WTC11 (cell line): ENCODE measurements around the gene TFF1. TPM values are rescaled to one million over a fixed set of nuclear protein-coding genes. Genes with fewer than 3 reads are reported as not detected.

Source experiments
- ATAC-seq: fragments of 200-7000 bp; cut with Tn5 transposase; 2 replicates; pipeline ENCODE4 v1.10.0; 2021; ENCODE audit warnings: mild to moderate bottlenecking, moderate library complexity
- CTCF ChIA-PET: fragments of 300-600 bp; sonication (Branson Sonifier 250); formaldehyde crosslinking; loops from one replicate; lab custom pipeline; 2021; ENCODE audit warnings: antibody characterized with exemption; lab: Charles Lee
- POLR2A ChIA-PET: fragments of 350-600 bp; sonication (Branson Sonifier 250); formaldehyde crosslinking; loops from one replicate; lab custom pipeline; 2021; ENCODE audit warnings: antibody characterized with exemption; lab: Charles Lee
- DNase-seq: peaks from one replicate; pipeline ENCODE4 v3.0.0; 2021; ENCODE audit warnings: low spot score
- H3K27ac Mint-ChIP-seq: 2 replicates; pipeline ENCODE4 v1.8.0; 2021; ENCODE audit warnings: mixed read lengths
- H3K27me3 Mint-ChIP-seq: 2 replicates; pipeline ENCODE4 v1.8.0; 2021; ENCODE audit warnings: low read depth, mild to moderate bottlenecking, moderate library complexity, mixed read lengths
- H3K36me3 Mint-ChIP-seq: 2 replicates; pipeline ENCODE4 v1.8.0; 2021; ENCODE audit warnings: mixed read lengths
- H3K4me1 Mint-ChIP-seq: 2 replicates; pipeline ENCODE4 v1.8.0; 2022; ENCODE audit warnings: mixed read lengths
- H3K4me3 Mint-ChIP-seq: 2 replicates; pipeline ENCODE4 v1.8.0; 2021; ENCODE audit warnings: mild to moderate bottlenecking, moderate library complexity, mixed read lengths
- H3K9me3 Mint-ChIP-seq: 2 replicates; pipeline ENCODE4 v1.8.0; 2021; ENCODE audit warnings: mixed read lengths
- CBFB ChIP-seq: sonication (generic); formaldehyde crosslinking; IDR thresholded peaks from 2 replicates; pipeline ENCODE4 v1.8.1; 2022; ENCODE audit warnings: mild to moderate bottlenecking, low read depth, missing genetic modification reagents
- CREM ChIP-seq: sonication (generic); formaldehyde crosslinking; IDR thresholded peaks from 2 replicates; pipeline ENCODE4 v1.8.1; 2022; ENCODE audit warnings: mild to moderate bottlenecking, missing genetic modification reagents, moderate library complexity
- ESRRA ChIP-seq: sonication (generic); formaldehyde crosslinking; IDR thresholded peaks from 2 replicates; pipeline ENCODE4 v1.8.1; 2022; ENCODE audit warnings: mild to moderate bottlenecking, missing genetic modification reagents, borderline replicate concordance
- NFATC4 ChIP-seq: fragments of 250-450 bp; sonication (Bioruptor Pico); IDR thresholded peaks from 2 replicates; pipeline ENCODE4 v1.9.0; 2021; ENCODE audit warnings: mild to moderate bottlenecking
- NR1H2 ChIP-seq: sonication (generic); formaldehyde crosslinking; IDR thresholded peaks from 2 replicates; pipeline ENCODE4 v1.9.0; 2021; ENCODE audit warnings: mild to moderate bottlenecking, moderate library complexity, missing genetic modification reagents
- OVOL2 ChIP-seq: fragments of 250-450 bp; sonication (Bioruptor Pico); IDR thresholded peaks from 2 replicates; pipeline ENCODE4 v1.9.0; 2021; ENCODE audit warnings: mild to moderate bottlenecking, borderline replicate concordance
- RELA ChIP-seq: sonication (generic); formaldehyde crosslinking; IDR thresholded peaks from 2 replicates; pipeline ENCODE4 v1.8.1; 2022; ENCODE audit warnings: missing genetic modification reagents, mild to moderate bottlenecking, borderline replicate concordance
- SMAD3 ChIP-seq: sonication (generic); formaldehyde crosslinking; IDR thresholded peaks from 2 replicates; pipeline ENCODE4 v1.8.0; 2022; ENCODE audit warnings: missing genetic modification reagents, mild to moderate bottlenecking, borderline replicate concordance
- TEAD1 ChIP-seq: sonication (generic); formaldehyde crosslinking; IDR thresholded peaks from 2 replicates; pipeline ENCODE4 v1.8.0; 2022; ENCODE audit warnings: mild to moderate bottlenecking, missing genetic modification reagents
- ZNF232 ChIP-seq: sonication (generic); formaldehyde crosslinking; IDR thresholded peaks from 2 replicates; pipeline ENCODE4 v1.8.0; 2022; ENCODE audit warnings: mild to moderate bottlenecking, missing genetic modification reagents
- ZNF416 ChIP-seq: fragments of 250-450 bp; sonication (Bioruptor Pico); IDR thresholded peaks from 2 replicates; pipeline ENCODE4 v1.9.0; 2021; ENCODE audit warnings: mild to moderate bottlenecking, inconsistent platforms
- ZNF423 ChIP-seq: fragments of 250-450 bp; sonication (Bioruptor Pico); IDR thresholded peaks from 2 replicates; pipeline ENCODE4 v2.1.2; 2022; ENCODE audit warnings: mild to moderate bottlenecking, moderate library complexity
- total RNA-seq: library from RNA; stranded (reverse); gene quantifications from 3 replicates; pipeline ENCODE4 v1.2.3, GENCODE V29; 2021
- TF ChIP-seq, protein P1 (sequence below): sonication (generic); formaldehyde crosslinking; IDR thresholded peaks from 2 replicates; pipeline ENCODE4 v1.8.0; 2022; ENCODE audit warnings: missing genetic modification reagents
- TF ChIP-seq, protein P2 (sequence below): sonication (generic); formaldehyde crosslinking; conservative IDR thresholded peaks from 2 replicates; pipeline ENCODE4 v1.8.1; 2022; ENCODE audit warnings: mild to moderate bottlenecking, missing genetic modification reagents
- TF ChIP-seq, protein P3 (sequence below): sonication (generic); formaldehyde crosslinking; IDR thresholded peaks from 2 replicates; pipeline ENCODE4 v1.8.0; 2022; ENCODE audit warnings: mild to moderate bottlenecking, missing genetic modification reagents
- TF ChIP-seq, protein P4 (sequence below): sonication (generic); formaldehyde crosslinking; conservative IDR thresholded peaks from 2 replicates; pipeline ENCODE4 v1.8.1; 2023; ENCODE audit warnings: mild to moderate bottlenecking, low read depth, missing genetic modification reagents, moderate library complexity
- TF ChIP-seq, protein P5 (sequence below): sonication (generic); formaldehyde crosslinking; IDR thresholded peaks from 2 replicates; pipeline ENCODE4 v1.8.1; 2023; ENCODE audit warnings: mild to moderate bottlenecking, missing genetic modification reagents, moderate library complexity
- TF ChIP-seq, protein P6 (sequence below): fragments of 250-450 bp; sonication (Bioruptor Pico); IDR thresholded peaks from 2 replicates; pipeline ENCODE4 v1.9.0; 2021; ENCODE audit warnings: mild to moderate bottlenecking

The TFF1 gene
- total RNA-seq, 1 experiment from 2014 or later, result 0.81 TPM

DNA sequence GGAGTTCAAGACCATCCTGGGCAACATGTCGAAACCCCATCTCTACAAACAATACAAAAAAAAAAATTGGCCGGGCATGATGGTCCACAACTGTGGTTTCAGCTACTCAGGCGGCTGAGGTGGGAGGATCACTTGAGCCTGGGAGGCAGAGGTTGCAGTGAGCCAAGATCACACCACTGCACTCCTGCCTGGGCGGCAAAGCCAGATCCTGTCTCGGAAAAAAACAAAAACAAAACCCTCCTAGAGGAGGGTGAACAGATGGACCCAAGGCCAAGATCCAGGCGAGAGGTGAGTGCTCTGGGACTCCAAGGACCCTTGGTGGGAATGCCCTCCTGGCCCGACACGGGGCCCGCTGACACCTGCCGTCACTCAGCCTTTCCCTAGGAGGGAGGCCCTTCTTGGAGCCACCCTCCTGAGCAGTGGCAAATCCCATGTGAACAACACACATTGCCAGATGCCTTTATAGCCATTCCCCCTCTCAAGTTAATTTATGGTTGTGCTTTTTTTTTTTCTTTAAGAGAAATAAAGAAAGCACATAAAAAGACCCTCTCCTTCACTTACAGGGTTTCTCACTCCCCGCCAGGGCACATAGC is 15.9 kb downstream of the TFF1 start (continued):
- TF ChIP-seq, protein P1, sequence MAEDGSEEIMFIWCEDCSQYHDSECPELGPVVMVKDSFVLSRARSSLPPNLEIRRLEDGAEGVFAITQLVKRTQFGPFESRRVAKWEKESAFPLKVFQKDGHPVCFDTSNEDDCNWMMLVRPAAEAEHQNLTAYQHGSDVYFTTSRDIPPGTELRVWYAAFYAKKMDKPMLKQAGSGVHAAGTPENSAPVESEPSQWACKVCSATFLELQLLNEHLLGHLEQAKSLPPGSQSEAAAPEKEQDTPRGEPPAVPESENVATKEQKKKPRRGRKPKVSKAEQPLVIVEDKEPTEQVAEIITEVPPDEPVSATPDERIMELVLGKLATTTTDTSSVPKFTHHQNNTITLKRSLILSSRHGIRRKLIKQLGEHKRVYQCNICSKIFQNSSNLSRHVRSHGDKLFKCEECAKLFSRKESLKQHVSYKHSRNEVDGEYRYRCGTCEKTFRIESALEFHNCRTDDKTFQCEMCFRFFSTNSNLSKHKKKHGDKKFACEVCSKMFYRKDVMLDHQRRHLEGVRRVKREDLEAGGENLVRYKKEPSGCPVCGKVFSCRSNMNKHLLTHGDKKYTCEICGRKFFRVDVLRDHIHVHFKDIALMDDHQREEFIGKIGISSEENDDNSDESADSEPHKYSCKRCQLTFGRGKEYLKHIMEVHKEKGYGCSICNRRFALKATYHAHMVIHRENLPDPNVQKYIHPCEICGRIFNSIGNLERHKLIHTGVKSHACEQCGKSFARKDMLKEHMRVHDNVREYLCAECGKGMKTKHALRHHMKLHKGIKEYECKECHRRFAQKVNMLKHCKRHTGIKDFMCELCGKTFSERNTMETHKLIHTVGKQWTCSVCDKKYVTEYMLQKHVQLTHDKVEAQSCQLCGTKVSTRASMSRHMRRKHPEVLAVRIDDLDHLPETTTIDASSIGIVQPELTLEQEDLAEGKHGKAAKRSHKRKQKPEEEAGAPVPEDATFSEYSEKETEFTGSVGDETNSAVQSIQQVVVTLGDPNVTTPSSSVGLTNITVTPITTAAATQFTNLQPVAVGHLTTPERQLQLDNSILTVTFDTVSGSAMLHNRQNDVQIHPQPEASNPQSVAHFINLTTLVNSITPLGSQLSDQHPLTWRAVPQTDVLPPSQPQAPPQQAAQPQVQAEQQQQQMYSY (CRISPR knock-in tag), result no peak
- TF ChIP-seq CREM (CRISPR knock-in tag), result no peak
- TF ChIP-seq NFATC4, result no peak
- TF ChIP-seq ZNF232 (CRISPR knock-in tag), result no peak
- no peak for TF ChIP-seq TEAD1 (CRISPR knock-in tag)
- no peak for TF ChIP-seq ZNF423 (CRISPR knock-in tag)
- TF ChIP-seq, protein P2, sequence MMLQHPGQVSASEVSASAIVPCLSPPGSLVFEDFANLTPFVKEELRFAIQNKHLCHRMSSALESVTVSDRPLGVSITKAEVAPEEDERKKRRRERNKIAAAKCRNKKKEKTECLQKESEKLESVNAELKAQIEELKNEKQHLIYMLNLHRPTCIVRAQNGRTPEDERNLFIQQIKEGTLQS (CRISPR knock-in tag), result no peak
- no peak for TF ChIP-seq ZNF416 (CRISPR knock-in tag)

DNA sequence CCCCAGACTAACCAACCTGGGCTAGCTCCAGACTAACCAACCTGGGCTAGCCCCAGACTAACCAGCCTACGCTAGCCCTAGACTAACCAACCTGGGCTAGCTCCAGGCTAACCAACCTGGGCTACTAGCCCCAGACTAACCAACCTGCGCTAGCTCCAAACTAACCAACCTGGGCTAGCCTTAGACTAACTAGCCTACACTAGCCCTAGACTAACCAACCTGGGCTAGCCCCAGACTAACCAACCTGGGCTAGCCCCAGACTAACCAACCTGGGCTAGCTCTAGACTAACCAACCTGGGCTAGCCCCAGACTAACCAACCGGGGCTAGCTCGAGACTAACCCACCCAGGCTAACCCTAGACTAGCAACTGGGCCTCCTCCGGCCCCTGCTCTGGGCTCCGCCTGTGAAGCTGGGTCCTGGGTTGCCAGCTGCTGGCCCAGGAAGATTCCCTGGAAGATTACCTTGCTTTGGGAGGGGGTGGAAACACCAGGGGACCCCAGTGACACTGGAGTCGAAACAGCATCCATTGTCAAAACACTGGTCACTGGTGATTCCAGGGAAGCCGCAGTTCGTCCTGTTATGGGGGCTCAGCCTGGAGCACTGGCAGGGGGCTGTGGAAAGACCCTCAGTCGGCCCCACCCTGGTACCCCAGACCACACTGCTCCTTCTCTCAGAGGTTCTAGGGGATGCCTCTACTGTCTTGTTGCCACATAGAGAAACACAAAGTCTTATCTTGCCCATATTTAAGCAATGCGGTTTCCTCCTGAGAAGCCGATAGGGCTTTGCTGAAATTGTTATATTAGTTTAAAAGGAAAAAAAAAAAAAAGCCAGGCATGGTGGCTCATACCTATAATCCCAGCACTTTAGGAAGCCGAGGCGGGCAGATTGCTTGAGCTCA is 16.7 kb downstream of the TFF1 start:
- H3K27me3 Mint-ChIP-seq, result no peaks in the 10 kb centered on the region; the same call in 1 of the 2 replicates
- no peak overlapping the region for H3K4me3 Mint-ChIP-seq
- no peaks in the 10 kb centered on the region for H3K4me1 Mint-ChIP-seq
- ChIA-PET CTCF (interaction anchor here (2.0 kb wide), 1 partner anchor 12 kb away, joined by 9 read pairs; no protein-coding TSS in a partner anchor), POLR2A (no interaction called here)
- ATAC-seq (no peak), DNase-seq (no peak)
- TF ChIP-seq, protein P3, sequence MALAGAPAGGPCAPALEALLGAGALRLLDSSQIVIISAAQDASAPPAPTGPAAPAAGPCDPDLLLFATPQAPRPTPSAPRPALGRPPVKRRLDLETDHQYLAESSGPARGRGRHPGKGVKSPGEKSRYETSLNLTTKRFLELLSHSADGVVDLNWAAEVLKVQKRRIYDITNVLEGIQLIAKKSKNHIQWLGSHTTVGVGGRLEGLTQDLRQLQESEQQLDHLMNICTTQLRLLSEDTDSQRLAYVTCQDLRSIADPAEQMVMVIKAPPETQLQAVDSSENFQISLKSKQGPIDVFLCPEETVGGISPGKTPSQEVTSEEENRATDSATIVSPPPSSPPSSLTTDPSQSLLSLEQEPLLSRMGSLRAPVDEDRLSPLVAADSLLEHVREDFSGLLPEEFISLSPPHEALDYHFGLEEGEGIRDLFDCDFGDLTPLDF (CRISPR knock-in tag), result no peak
- TF ChIP-seq, protein P4, sequence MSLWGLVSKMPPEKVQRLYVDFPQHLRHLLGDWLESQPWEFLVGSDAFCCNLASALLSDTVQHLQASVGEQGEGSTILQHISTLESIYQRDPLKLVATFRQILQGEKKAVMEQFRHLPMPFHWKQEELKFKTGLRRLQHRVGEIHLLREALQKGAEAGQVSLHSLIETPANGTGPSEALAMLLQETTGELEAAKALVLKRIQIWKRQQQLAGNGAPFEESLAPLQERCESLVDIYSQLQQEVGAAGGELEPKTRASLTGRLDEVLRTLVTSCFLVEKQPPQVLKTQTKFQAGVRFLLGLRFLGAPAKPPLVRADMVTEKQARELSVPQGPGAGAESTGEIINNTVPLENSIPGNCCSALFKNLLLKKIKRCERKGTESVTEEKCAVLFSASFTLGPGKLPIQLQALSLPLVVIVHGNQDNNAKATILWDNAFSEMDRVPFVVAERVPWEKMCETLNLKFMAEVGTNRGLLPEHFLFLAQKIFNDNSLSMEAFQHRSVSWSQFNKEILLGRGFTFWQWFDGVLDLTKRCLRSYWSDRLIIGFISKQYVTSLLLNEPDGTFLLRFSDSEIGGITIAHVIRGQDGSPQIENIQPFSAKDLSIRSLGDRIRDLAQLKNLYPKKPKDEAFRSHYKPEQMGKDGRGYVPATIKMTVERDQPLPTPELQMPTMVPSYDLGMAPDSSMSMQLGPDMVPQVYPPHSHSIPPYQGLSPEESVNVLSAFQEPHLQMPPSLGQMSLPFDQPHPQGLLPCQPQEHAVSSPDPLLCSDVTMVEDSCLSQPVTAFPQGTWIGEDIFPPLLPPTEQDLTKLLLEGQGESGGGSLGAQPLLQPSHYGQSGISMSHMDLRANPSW (CRISPR knock-in tag), result no peak
- TF ChIP-seq, protein P5, sequence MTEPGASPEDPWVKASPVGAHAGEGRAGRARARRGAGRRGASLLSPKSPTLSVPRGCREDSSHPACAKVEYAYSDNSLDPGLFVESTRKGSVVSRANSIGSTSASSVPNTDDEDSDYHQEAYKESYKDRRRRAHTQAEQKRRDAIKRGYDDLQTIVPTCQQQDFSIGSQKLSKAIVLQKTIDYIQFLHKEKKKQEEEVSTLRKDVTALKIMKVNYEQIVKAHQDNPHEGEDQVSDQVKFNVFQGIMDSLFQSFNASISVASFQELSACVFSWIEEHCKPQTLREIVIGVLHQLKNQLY (CRISPR knock-in tag), result no peak
- TF ChIP-seq, protein P6, sequence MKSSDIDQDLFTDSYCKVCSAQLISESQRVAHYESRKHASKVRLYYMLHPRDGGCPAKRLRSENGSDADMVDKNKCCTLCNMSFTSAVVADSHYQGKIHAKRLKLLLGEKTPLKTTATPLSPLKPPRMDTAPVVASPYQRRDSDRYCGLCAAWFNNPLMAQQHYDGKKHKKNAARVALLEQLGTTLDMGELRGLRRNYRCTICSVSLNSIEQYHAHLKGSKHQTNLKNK (CRISPR knock-in tag), result no peak
- TF ChIP-seq CBFB (CRISPR knock-in tag), result no peak
- no peak for TF ChIP-seq SMAD3 (CRISPR knock-in tag)
- no peak for TF ChIP-seq ESRRA (CRISPR knock-in tag)
- no peak for TF ChIP-seq NR1H2 (CRISPR knock-in tag)
- no peak for TF ChIP-seq RELA (CRISPR knock-in tag)
- no peak for TF ChIP-seq OVOL2 (CRISPR knock-in tag)
- no peak for TF ChIP-seq TEAD1 (CRISPR knock-in tag)
- H3K9me3 Mint-ChIP-seq, result no peaks in the 10 kb centered on the region
- no peak overlapping the region for H3K27ac Mint-ChIP-seq
- no peaks in the 10 kb centered on the region for H3K36me3 Mint-ChIP-seq
